Activated T-helper 1 cell treated with anti-CD3 and anti-CD28 coated beads, Interleukin-2, amount 50 U/mL, for 16 hours (primary cell): ENCODE measurements around the gene ACTL6B.

Source experiments
- DNase-seq, 2 donors: peaks; one replicate each; pipeline ENCODE4 v3.0.0-alpha.2; 2020; ENCODE audit warnings: low read depth in 1 of 2, low spot score in 1 of 2

ACTL6B gene

GRCh38 chr7:100627238-100627549 lies 29.1 kb downstream of the ACTL6B start:
- no peak for DNase-seq

- DNase-seq: peak; percentile 77 to 83
Measured at GRCh38 chr7:100626530-100627237, 29.6 kb downstream of the ACTL6B start.

- DNase-seq: no peak
Measured at GRCh38 chr7:100626055-100626454, 30.2 kb downstream of the ACTL6B start.

- no peak for DNase-seq
Measured at GRCh38 chr7:100623951-100624824, 32.1 kb downstream of the ACTL6B start.

GRCh38 chr7:100621554-100621953 lies 34.7 kb downstream of the ACTL6B start:
- DNase-seq: no peak

GRCh38 chr7:100620804-100621203 lies 35.4 kb downstream of the ACTL6B start:
- no peak for DNase-seq

GRCh38 chr7:100620239-100620638 lies 36.0 kb downstream of the ACTL6B start:
- no peak for DNase-seq

GRCh38 chr7:100614308-100614861 lies 41.9 kb downstream of the ACTL6B start:
- no peak for DNase-seq

- no peak for DNase-seq
Measured at GRCh38 chr7:100613412-100614175, 42.7 kb downstream of the ACTL6B start.

- DNase-seq: no peak
Measured at GRCh38 chr7:100612730-100613390, 43.4 kb downstream of the ACTL6B start.

- DNase-seq: peak; percentile 94 to 95
Measured at GRCh38 chr7:100611983-100612729, 44.1 kb downstream of the ACTL6B start, which contains the start of gene MOSPD3. Gene MOSPD3 (plus strand): TSS chr7:100612540. CDS start chr7:100612792, 252 bp downstream.

- no peak for DNase-seq
Measured at GRCh38 chr7:100609958-100610357, 46.3 kb downstream of the ACTL6B start.

GRCh38 chr7:100607111-100607510 lies 49.1 kb downstream of the ACTL6B start:
- DNase-seq: no peak

- DNase-seq: no peak
Measured at GRCh38 chr7:100606313-100606712, 49.9 kb downstream of the ACTL6B start.

GRCh38 chr7:100604976-100605911 lies 51.0 kb downstream of the ACTL6B start:
- DNase-seq: peak in 1 of 2 donors; percentile 16

GRCh38 chr7:100604028-100604975 lies 51.9 kb downstream of the ACTL6B start:
- peak; percentile 44 to 62 for DNase-seq

- DNase-seq: no peak
Measured at GRCh38 chr7:100603726-100604027, 52.6 kb downstream of the ACTL6B start.
